Neural progenitor cell (in vitro differentiated cells): ENCODE data around the gene PPM1L. TPM values are rescaled to one million over a fixed set of nuclear protein-coding genes. Genes with fewer than 3 reads are reported as not detected.

ENCODE experiments used
- DNase-seq: peaks from one replicate; pipeline ENCODE4 v3.0.0-alpha.2; 2016; ENCODE audit warnings: low spot score
- H2AFZ ChIP-seq: fragments of 200-600 bp; sonication (generic); replicated peaks from 2 replicates; pipeline ENCODE4 v1.6.1; 2016; ENCODE audit warnings: antibody characterized with exemption
- H3F3A ChIP-seq: fragments of 200-600 bp; sonication (generic); 2 replicates; pipeline ENCODE4 v1.6.1; 2016; ENCODE audit warnings: antibody characterized with exemption, low read depth
- H3K27ac ChIP-seq: fragments of 200-600 bp; sonication (generic); 2 replicates; pipeline ENCODE4 v1.5.1; 2016; ENCODE audit warnings: mild to moderate bottlenecking
- H3K27me3 ChIP-seq: fragments of 200-600 bp; sonication (generic); 2 replicates; pipeline ENCODE4 v1.6.1; 2016; ENCODE audit warnings: mild to moderate bottlenecking, moderate library complexity
- H3K36me3 ChIP-seq: fragments of 200-600 bp; sonication (generic); 2 replicates; pipeline ENCODE4 v1.5.1; 2016
- H3K4me1 ChIP-seq: fragments of 200-600 bp; sonication (generic); 2 replicates; pipeline ENCODE4 v1.6.1; 2016; ENCODE audit warnings: mixed run types
- H3K4me2 ChIP-seq: fragments of 200-600 bp; sonication (generic); 2 replicates; pipeline ENCODE4 v1.6.1; 2016
- H3K4me3 ChIP-seq: fragments of 200-600 bp; sonication (generic); 2 replicates; pipeline ENCODE4 v1.5.1; 2016
- H3K79me2 ChIP-seq: fragments of 200-600 bp; sonication (generic); 2 replicates; pipeline ENCODE4 v1.6.1; 2016; ENCODE audit warnings: low read depth
- H3K9ac ChIP-seq: fragments of 200-600 bp; sonication (generic); 2 replicates; pipeline ENCODE4 v1.6.1; 2016
- H3K9me3 ChIP-seq: fragments of 200-600 bp; sonication (generic); 2 replicates; pipeline ENCODE4 v1.5.1; 2016; ENCODE audit warnings: low read depth
- H4K20me1 ChIP-seq: fragments of 200-600 bp; sonication (generic); 2 replicates; pipeline ENCODE4 v1.6.1; 2016; ENCODE audit warnings: low read depth
- H3K27ac Mint-ChIP-seq: 3 replicates; pipeline ENCODE4 v1.8.0; 2021; ENCODE audit warnings: mixed read lengths
- H3K27me3 Mint-ChIP-seq: 2 replicates; pipeline ENCODE4 v1.8.0; 2022; ENCODE audit warnings: low read depth, mild to moderate bottlenecking, inconsistent platforms, moderate library complexity, mixed read lengths; ENCODE audit not compliant: insufficient read depth
- H3K36me3 Mint-ChIP-seq: 3 replicates; pipeline ENCODE4 v1.8.0; 2021; ENCODE audit warnings: mixed read lengths
- H3K4me1 Mint-ChIP-seq: 3 replicates; pipeline ENCODE4 v1.8.0; 2021; ENCODE audit warnings: mixed read lengths
- H3K4me3 Mint-ChIP-seq: 3 replicates; pipeline ENCODE4 v1.8.0; 2021; ENCODE audit warnings: mild to moderate bottlenecking, moderate library complexity, mixed read lengths
- H3K9me3 Mint-ChIP-seq: 3 replicates; pipeline ENCODE4 v1.8.0; 2020; ENCODE audit warnings: mixed read lengths
- EZH2 ChIP-seq: fragments of 200-600 bp; sonication (generic); IDR thresholded peaks from 2 replicates; pipeline ENCODE4 v1.6.1; 2017; ENCODE audit warnings: antibody characterized with exemption, mild to moderate bottlenecking, moderate library complexity
- EZH2phosphoT487 ChIP-seq: fragments of 200-600 bp; sonication (generic); IDR thresholded peaks from 2 replicates; pipeline ENCODE4 v1.6.1; 2017; ENCODE audit warnings: antibody characterized with exemption
- total RNA-seq: library from RNA; depleted of rRNA; stranded (reverse); fragments of >200 nt; gene quantifications from 2 replicates; pipeline ENCODE4 v1.2.3, GENCODE V29; 2015; ENCODE audit warnings: low replicate concordance
- TF ChIP-seq, protein P1 (sequence below): fragments of 200-600 bp; sonication (generic); IDR thresholded peaks from 2 replicates; pipeline ENCODE4 v1.5.1; 2017; ENCODE audit warnings: antibody characterized with exemption, mild to moderate bottlenecking

PPM1L gene
- total RNA-seq, 1 donor from 2014 or later: 16.5 TPM

DNA sequence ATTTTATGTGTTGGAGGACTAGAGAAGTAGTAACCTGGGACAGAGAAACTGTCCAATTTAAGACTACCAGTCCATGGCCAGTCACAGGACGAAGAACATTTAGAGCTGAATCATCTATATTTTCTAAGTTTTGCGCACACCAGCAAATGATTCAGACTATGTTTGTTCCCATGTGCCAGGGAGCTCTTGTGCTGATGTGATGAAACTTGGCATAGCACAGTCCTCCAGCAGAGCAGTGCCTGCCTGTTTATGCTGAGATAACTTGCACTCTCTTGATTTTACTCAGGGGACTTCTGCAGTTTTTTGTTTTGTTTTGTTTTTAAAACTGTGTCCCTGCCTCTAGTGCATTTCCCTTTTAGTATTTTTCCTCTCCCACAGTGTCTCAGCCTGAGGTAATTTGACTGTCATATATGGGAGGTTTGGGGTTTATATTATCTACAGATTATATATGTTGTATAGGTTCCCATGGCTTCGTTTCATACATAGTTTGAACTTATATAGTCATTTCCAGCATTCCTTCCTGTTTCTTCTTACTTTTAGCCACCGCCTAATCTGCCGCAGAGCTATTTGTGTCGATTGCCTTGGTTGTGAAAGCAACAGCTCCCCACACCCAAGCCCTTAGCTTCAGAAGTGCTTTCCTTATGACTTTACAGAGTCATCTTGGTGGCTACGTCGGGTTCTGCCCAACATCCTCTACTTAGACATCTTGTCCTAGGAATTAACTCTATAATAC lies 45.5 kb downstream of the PPM1L start:
- Histone ChIP-seq H3K4me3 (no peak overlapping the region), H3K27ac (no peak overlapping the region), H3K9me3 (no peaks in the 10 kb centered on the region), H3K36me3 (no peaks in the 10 kb centered on the region), H3K9ac (no peak overlapping the region), H3F3A (no peaks in the 10 kb centered on the region), H3K27me3 (no peaks in the 10 kb centered on the region), H3K4me2 (no peak overlapping the region), H3K79me2 (peaks cover 4% of the 10 kb centered on the region), H3K4me1 (peaks cover 13% of the 10 kb centered on the region), H2AFZ (no peak overlapping the region), H4K20me1 (no peaks in the 10 kb centered on the region)
- Mint-ChIP-seq H3K27ac (no peak overlapping the region), H3K4me1 (peaks cover 3% of the 10 kb centered on the region), H3K4me3 (no peak overlapping the region), H3K27me3 (peaks cover 1% of the 10 kb centered on the region), H3K36me3 (no peaks in the 10 kb centered on the region), H3K9me3 (no peaks in the 10 kb centered on the region)
- TF ChIP-seq, protein P1, sequence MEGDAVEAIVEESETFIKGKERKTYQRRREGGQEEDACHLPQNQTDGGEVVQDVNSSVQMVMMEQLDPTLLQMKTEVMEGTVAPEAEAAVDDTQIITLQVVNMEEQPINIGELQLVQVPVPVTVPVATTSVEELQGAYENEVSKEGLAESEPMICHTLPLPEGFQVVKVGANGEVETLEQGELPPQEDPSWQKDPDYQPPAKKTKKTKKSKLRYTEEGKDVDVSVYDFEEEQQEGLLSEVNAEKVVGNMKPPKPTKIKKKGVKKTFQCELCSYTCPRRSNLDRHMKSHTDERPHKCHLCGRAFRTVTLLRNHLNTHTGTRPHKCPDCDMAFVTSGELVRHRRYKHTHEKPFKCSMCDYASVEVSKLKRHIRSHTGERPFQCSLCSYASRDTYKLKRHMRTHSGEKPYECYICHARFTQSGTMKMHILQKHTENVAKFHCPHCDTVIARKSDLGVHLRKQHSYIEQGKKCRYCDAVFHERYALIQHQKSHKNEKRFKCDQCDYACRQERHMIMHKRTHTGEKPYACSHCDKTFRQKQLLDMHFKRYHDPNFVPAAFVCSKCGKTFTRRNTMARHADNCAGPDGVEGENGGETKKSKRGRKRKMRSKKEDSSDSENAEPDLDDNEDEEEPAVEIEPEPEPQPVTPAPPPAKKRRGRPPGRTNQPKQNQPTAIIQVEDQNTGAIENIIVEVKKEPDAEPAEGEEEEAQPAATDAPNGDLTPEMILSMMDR: no peak
- no peak for TF ChIP-seq EZH2phosphoT487
- TF ChIP-seq EZH2: no peak
- no peak for DNase-seq

DNA sequence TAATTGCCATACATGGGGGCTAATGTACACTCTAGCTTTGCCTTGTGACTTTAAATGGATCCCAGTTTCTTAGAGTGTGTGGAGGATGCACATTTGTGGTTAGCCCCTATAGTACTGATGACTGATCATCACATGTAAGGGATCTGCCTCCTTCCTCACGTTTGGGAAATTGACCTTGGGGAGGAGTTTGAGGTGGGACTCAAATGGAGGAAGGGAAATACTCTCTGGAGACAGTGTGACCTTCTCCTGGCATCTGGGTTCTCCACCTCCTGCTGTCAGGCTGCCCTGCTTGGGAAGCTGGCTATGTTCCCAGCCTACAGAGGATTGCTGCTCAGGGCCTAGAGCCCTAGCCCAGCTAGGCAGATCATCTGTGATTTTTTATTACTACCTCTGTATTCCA lies 48.7 kb downstream of the PPM1L start:
- peaks cover 4% of the 10 kb centered on the region for H3K27me3 Mint-ChIP-seq
- Histone ChIP-seq H2AFZ (no peak overlapping the region), H3F3A (no peaks in the 10 kb centered on the region), H4K20me1 (peaks cover 7% of the 10 kb centered on the region), H3K27me3 (no peaks in the 10 kb centered on the region), H3K4me2 (no peak overlapping the region), H3K9ac (no peak overlapping the region), H3K9me3 (no peaks in the 10 kb centered on the region), H3K36me3 (no peaks in the 10 kb centered on the region), H3K79me2 (peaks cover 4% of the 10 kb centered on the region), H3K27ac (no peak overlapping the region), H3K4me3 (no peak overlapping the region), H3K4me1 (peaks cover 17% of the 10 kb centered on the region)
- no peak overlapping the region for H3K27ac Mint-ChIP-seq
- H3K36me3 Mint-ChIP-seq: no peaks in the 10 kb centered on the region
- H3K9me3 Mint-ChIP-seq: no peaks in the 10 kb centered on the region
- DNase-seq: no peak
- TF ChIP-seq, protein P1: no peak
- TF ChIP-seq EZH2 (no peak), EZH2phosphoT487 (no peak)
- no peak overlapping the region for H3K4me3 Mint-ChIP-seq
- peaks cover 11% of the 10 kb centered on the region for H3K4me1 Mint-ChIP-seq

DNA sequence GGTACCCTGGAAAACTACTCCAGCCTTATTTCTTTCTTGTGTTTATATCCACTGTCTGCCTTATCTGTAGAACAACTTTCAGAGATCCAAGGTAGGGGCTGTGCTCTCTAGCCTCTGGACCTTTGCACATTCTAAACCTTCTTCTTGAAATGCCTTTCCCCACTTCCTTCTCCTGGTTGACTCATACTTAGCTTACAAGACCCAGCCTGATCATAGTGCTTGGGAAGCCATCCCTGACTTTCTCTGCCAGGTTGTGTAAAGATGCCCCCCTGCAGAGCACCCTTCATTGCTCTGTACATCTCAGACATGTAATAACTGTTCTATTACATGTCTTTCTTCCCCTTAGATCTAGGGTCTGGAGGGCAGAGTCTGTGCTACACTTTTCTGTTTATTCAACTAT lies 50.1 kb downstream of the PPM1L start:
- TF ChIP-seq EZH2phosphoT487: no peak
- TF ChIP-seq, protein P1: no peak
- TF ChIP-seq EZH2: no peak
- Histone ChIP-seq H2AFZ (no peak overlapping the region), H3K27ac (no peak overlapping the region), H3K9ac (no peak overlapping the region), H3K9me3 (no peaks in the 10 kb centered on the region), H3K36me3 (no peaks in the 10 kb centered on the region), H3K79me2 (peaks cover 10% of the 10 kb centered on the region), H3K4me3 (no peak overlapping the region), H3F3A (no peaks in the 10 kb centered on the region), H3K4me2 (no peak overlapping the region), H3K4me1 (peaks cover 17% of the 10 kb centered on the region), H3K27me3 (no peaks in the 10 kb centered on the region), H4K20me1 (peaks cover 7% of the 10 kb centered on the region)
- peaks cover 4% of the 10 kb centered on the region for H3K27me3 Mint-ChIP-seq
- DNase-seq: no peak
- H3K36me3 Mint-ChIP-seq: no peaks in the 10 kb centered on the region
- H3K9me3 Mint-ChIP-seq: no peaks in the 10 kb centered on the region
- H3K27ac Mint-ChIP-seq: no peak overlapping the region
- H3K4me3 Mint-ChIP-seq: no peak overlapping the region
- H3K4me1 Mint-ChIP-seq: peaks cover 20% of the 10 kb centered on the region
